Activated CD8-positive, alpha-beta memory T cell treated with anti-CD3 and anti-CD28 coated beads for 24 hours (primary cell): ENCODE data around the gene OTOS.

Experiments
- DNase-seq: peaks from one replicate; pipeline ENCODE4 v3.0.0-alpha.2; 2020

Gene OTOS

DNA sequence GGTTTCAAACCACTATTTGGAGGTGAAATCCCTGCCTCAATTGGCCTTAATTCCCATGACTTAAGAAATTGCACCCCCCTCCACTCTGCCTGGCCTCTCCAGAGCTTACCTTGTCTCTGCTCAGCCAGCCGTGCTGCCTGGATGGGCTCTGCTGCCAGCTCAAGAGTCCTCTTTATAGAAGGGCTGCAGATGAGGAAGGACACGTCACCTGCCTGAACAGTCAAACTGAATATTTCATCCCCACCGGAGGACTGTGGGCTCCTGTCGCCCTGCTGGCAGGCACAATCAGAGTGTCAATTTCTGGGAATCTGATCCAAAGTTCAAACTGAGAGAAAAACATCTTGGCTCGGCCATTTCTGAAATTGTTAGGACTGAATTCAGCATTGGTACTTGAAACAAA is at the start of gene OTOS:
Gene OTOS (minus strand): TSS at position 148 of the 400 bp plus-strand sequence. CDS start 332 bp downstream, outside the sequence.
- no peak for DNase-seq

DNA sequence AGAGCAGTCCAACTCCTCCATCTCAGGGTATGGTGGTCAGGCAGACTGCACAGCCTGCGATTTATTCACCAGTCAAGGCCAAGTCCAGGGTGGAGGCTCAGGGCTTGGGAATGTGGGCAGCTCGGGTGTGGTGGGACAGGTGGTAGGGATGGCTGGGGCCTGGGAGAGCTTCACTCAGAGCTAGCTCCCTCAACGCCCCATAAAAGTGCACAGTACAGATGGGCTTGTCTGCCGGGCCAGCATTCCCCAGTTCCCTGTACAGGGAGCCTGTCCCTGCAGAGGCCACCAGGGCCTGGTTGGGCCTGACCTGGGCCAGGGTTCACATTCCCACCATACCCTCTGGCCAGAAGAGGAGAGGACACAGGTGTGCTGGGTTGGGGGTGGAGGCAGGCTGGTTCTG is 49.2 kb upstream of the OTOS start:
- DNase-seq = no peak

DNA sequence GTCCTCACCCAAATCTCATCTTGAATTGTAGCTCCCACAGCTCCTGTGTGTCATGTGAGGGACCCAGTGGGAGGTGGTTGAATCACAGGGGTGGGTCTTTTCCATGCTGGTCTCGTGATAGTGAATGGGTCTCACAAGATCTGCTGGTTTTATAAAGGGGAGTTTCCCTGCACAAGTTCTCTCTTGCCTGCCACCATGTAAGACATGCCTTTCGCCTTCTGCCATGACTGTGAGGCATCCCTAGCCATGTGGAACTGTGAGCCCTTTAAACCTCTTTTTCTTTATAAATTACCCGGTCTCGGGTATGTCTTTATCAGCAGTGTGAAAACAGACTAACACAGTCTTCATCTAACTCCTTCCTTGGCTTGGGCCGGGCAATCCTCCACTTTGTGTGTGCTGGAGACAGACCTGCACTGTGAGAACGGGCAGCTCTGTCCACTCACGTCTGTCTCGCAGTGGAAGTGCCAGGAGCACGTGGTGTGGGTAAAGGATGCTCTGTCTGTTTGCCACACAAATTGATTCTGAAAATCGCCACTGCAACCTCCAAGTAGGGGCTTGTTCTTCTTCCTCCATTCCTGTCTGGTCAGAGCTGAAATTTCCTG is 47.6 kb upstream of the OTOS start:
- no peak for DNase-seq

DNA sequence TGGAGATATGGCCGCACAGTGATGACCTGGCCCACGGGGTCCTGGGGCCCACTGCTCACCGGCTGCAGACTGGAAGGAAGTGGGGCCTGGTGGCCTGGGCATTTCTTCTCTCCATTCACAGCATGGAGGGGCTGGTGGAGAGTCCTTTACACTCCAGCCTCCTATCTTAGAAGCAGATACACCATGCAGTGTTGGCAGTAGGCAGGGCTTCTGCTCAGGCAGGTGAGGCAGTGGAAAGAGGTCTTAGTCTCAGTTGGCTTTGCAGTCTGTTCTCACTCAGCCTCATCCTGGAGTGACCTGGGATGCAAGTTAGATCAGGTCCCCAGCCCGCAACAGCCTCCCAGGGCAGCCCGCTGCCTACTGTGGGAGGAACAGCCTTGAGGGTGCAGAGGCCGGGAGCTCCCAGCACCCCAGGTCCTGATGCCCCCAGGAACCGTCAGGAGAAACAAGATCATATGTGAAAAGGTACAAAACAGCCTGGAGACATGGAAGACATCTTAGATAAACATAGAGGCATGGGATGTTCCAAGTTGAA is 45.8 kb upstream of the OTOS start:
- DNase-seq = no peak

DNA sequence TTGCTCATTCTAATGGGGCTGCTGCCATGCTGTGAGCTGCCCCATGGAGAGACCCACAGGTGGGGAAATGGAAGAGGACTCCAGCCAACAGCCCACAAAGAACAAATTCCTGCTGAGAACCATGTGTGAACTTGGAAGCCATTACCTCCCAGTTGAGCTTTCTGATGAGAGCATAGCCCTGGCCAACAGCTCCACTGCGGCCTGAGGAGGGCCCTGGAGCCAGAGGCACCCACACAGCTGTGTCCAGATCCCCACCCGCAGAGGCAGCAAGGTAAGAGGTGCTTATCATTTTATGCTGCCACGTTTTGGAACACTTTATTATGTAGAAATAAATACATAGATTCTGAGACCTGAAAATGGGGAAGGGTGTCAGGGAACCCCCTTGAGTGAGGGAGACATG is 44.2 kb upstream of the OTOS start:
- no peak for DNase-seq

DNA sequence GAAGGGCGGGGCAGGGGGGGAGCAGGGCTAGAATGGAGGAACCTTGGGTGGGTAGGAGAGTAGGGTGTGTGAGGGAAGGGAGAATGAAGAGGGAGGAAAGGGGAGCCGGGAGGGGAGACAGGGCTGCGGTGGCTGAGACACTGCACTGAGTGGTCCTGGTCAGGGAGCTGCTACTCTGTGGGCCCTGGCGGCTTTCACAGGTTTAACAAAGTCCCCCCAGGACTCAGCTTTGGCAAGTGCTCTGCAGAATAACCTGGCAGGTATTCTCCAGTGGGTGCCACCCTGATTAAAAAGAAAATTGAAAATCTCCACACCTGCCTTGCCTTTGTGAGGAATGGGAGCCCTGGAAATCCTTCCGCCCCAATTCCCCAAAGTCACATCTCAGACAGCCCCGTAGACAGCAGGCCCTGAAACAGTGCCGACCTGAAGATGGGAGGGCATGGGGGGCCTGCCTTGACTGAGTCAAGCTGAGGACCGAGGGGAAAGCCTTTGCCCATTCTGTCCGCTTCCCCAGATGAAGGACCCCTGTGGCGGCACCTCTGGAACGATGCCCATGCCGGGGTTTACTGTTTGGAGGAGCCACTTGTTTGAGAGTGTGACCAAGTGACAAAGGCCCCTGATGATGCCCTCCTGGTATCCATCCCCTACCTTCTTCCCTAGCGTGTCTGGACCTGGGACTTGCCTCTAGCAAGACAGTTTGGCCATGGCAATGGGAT is 43.6 kb upstream of the OTOS start:
- DNase-seq = no peak

DNA sequence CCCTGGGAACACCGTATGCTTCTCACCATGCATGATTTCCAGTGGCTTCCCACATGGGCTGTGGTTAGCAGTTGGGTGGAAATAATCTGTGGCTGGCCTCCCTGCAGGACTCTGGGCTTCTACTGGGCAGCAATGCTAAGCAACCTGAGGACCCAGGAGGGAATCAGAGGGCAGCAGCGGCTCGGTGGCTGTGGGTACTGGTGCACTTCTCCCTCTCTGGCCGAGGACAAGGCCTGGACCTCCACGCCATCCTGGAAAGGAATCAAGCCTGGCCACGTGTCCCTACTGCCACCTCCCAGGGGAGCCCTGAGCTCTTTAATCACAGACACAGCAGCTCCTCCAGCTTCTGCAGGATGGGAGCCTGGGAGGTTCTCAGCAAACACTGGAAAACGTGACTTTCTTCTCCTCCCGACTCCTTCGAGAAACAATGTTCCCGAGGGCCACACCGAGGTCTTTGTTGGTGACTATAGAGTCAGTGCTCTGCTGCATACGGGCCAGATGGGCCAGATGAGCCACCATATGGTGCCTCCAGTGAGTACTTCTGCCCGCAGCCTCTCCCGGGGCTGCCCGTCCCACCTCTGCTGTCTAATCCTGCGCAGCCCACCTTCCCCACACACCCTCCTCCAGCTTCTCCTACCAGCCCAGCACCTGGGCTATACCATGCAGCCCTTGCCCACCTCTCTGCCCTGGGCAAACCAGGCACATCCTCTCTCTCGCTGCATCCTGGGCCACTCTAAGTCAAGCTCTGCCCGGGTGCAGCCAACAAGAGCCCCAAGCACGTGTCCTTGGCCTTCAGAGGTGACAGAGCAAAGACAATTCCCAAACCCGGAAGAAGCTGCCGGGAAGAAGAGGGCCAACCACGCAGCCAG is 42.8 kb upstream of the OTOS start:
- DNase-seq = no peak

DNA sequence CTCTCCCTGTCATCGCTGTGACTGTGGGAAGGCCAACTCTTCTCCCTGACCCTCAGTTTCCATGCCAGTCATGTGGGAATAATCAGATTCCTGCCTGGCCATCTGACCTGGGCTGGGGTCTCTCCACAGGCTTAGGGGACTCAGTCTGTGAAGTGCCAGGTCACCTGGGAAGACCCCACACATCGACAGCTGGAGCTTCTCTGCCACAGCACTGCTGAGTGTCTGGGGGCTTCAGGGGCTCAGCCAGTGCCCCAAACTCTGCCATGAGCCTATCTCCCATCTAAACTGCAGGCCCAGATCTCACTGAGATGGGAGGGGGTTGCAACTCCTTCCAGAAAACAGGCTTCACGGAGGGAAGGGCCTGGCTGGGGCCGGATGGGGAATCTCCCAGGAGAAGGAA is 42.0 kb upstream of the OTOS start:
- no peak for DNase-seq

DNA sequence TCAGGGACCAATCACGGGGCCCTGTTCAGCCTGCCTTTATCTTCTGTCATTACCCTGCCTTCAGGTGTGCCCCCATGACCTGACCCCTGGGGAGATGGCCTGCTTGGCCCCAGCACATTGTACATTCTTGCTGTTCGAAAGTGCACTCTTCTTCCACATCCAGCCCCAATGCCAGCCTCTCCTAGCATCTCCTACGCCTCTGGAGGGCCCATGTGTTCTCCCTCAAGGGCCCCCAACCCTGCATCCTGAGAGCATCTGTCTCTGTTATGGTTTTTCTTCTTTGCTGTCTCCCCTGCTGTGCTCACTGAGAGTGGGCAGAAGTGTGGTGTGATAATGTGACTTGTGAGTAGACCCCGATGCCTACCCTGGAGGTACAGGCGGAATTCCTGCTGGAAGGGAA is 41.5 kb upstream of the OTOS start:
- DNase-seq = no peak

DNA sequence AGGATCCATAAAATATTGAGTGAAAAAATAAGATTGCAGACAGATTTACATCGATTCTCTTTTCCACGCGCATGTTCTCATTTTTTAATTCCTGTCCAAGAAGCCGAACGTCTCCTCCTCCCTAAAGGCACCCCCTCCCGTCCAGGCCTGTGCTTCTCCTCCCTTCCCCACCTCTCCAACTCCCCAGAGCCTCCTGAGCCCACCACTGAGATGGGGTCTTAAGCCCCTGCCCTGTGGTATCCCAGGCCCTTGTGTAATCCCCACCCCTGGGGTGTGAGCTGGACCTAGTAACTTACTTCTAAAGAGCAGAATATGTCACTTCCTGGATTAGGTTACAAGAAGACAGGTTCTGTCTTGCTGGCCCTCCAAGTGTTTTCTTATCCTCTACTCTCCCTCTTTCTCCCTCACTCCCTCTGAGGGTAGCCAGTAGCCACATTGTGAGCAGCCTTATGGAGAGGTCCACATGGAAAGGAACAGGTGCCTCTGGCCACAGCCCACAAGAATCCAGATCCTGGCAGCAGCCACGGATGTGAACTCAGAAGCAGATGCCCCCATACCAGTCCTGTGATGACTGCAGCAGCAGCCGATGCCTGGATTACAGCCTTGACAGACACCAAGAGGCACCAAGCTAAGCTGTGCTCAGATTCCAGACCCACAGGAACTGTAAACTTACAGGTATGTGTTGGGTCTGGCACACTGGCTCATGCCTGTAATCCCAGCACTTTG is 39.6 kb upstream of the OTOS start:
- no peak for DNase-seq

DNA sequence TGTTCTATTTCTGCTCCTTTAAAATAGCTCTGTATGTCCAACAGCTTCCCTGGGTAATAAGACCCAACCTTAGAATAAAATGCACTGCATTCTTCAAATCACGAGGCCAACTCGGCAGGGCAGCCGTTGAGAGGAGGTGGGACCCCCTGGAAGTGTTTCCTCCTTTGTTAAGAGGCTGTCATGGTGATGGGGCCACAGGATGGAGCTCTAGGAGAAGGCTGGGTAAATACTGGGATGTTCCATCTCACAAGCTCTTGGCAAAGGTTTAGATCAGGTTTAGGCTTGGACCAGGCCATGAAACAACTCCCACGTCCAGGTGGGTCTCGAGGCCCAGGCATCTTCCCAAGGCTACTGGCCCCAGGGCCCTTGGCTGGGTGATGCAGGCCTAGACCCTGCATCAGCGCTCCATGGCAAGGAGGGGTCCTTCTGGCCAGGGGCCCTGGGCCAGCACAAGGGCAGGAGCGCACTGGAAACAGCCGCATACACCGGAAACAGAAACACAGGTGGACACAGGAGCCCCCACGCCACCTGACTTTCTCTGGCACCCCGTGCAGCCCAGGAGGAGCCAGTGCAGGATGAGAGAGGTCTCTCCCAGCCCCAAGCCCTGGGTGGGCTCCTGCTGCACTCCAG is 38.8 kb upstream of the OTOS start:
- DNase-seq = no peak

DNA sequence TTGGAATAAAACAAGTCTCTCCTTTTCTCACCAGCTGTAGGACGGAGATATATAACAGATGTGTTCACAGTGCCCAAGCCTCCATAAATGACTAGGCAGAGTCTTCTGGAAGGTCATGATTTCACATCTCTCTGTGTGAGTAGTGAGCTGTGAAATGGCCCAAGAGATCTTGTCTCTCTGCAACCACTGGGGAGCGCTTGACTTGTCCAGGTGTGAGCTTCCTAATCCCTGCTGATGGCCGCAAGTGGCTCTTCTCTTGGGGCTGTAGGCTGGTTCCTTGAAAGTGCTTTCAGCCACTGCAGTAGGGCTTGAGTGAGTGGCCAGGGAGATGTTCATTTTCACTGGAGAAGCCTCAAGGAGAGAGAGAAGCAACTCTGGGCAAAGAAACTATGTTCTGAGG is 38.1 kb upstream of the OTOS start:
- DNase-seq = no peak

DNA sequence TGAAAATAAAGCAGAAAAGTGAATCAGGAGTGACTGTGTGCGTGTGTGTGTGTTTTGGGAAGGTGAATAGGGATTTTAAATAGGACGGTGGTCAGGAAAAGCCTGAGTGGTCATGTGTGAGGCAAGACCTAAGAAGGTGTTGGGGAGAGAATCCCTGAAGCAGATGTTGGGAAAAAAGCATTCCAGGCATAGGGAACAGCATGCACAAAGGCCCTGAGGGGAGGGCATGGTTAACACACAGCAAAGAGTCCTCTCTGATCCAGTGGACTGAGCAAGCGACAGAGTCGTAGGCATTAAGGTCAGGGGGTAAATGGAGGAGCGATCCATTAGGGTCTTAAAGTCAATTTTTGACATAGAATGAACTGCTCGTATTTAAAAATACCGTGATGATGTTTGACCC is 34.0 kb upstream of the OTOS start:
- no peak for DNase-seq

DNA sequence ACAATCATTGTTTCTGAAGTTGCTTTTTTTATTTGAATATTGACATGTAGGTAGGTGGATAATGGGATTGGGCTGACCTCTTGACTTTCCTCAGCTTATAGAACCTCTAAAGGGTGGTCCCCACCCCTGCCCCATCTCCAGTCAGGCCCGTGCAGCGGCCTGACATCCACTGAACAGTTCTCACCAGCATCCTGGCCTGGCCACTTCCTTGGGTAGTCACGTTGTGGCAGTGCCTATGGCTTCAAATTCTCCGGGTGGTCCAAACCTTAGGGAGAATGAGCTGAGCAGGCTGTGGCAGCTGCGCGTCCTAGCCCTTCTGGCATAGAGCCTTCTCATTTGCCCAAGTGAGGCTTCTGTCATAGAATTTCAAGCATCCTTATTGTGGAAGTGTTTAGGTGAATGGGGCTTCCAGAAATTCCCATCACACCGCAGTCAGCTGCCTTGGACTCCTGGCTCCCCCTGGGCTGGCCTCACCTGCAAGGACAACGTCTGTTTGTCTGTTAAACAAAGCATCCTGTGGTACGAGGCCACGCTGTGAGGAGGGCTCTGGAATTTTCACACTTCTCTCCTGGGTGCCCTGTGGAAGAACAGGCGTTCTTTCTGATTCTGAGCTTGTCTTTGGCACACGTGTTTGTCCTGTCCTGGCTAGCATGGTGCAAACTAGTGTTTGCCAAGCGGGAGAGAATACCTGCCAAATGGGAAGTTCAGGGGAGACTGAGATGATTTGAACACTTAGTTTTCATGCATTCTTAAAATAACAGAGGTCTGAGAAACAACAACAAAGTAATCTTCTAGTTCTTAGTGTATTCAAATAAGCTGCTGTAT is 31.8 kb upstream of the OTOS start:
- DNase-seq = no peak

DNA sequence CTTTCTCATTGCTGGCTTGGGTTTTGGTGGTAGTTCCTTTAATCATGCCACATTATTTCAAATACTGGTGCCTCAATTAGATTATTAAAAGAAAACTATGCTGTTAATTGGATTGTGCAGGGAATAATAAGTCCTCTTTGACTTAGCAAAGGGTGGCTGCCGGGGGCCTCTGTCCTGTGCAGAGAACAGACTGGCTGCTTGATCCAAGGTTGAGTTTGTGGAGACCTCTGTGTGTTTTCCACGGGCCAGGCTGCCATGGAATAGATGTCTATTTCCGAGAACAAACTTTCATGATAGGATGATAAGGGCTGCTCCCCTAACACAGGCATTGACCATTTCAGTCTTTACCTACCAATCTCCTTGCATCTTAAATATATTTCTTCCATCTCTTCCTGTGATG is 30.4 kb upstream of the OTOS start:
- no peak for DNase-seq

DNA sequence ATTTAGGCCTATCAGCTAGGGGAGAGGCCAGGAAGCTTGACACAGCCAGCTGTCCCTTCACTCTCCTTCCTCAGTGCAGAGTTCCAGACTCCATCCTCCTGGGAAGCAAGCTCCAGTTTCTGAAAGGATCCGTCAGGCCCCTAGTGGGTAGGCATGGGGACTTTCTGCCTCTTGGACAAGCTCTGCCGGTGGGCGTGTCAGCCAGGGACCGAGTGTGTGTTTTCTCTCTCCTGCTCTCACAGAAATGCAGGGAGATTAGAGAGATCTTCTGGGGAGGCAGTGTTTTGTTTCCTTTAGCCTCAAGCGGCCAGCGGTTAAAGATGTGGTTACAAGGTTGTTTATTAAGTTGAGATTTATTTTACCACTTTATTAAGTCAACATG is 29.9 kb upstream of the OTOS start:
- no peak for DNase-seq

DNA sequence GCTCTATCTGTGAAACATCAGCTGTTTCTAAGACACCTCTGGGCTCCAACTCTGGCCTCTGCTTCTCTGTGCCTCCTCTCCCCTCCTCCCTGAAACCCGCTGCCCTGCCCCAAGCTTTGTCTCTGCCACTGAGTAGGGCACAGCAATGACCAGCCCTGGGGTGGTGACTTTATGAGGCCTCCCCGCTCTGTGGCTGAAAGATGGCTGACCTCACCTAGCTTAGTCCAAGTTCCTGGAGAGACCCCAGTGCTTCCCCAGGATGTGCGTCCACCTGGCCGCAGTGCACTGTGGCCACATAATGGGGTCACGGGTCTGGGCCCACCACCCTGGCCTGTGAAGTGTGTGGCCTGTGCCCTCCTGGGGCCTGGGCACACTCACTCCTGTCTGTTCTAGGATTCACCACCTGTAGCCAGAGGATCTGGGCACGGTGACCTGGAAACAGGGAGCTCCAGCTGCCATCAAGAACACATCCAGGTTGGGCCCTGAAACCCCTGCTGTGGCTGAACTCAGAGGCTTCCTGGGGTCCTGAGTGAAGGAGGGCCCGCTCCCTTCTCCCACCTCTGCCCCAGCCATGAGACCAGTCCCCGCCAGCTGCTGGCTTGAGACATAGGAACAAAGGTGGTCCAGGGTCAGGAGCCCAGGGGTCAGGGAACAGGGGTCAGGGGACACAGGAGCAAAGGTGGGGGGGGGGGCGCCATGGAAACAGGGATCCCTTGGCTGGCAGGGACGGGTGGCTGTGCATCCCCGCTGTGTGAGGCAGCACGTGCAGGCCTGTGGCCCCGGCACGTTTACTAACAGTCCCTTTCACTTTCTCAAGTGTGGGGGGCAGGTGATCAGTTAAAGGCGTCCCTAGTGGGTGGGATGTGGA is 29.3 kb upstream of the OTOS start:
- no peak for DNase-seq

DNA sequence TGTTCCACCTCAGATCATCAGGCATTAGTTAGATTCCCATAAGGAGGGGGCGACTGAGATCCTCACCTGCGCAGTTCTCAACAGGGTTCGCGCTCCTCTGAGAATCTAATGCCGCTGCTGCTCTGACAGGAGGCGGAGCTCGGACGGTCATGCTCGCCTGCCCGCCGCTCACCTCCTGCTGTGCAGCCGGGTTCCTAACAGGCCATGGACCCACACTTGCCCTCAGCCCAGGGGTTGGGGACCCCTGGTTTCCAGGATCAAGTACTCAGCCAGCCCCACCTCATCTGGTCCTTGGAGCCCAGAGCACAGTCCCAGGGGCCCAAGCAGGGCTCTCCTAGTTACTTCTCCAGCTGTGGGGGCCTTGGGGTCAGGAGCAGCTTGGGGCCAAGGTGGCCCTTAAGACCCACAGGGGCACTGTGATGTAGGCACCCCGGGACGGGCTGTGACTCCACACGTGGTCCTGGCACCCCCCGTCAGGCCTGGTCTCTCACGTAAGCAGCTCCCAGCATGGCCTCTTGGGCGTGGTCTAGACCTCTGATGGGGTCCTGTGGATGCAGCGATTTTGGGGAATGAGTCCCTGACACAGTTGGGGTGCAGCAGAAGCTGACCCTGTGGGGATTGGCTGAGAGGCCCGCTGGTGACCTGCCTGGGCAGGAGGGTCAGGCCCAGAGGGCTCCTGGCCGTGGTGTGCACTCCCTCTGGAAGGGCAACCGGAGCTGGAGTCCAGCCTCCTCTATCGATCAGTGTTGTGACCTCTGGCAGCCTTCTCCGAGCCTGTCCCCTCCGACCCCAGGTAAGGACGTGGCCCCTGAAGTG is 28.3 kb upstream of the OTOS start:
- no peak for DNase-seq

DNA sequence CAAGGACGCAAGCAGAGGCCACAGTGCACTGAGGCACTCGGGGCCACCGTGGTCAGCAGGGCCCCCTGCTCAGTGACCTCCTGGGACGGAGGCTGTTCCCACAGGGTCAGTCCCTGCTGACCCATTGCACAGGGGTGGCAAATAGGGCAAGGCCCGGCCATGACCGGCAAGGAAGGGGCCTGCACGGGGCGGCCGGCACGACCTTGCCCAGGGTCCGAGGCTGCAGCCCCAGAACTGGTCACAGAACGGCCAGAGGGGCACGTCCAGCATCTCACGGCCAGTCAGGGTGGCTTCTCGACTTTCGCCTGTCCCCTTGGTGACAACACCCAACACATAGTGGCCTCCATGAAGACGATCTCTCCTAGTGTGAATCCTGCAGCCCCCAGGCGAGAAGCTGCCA is 27.6 kb upstream of the OTOS start:
- DNase-seq = no peak

DNA sequence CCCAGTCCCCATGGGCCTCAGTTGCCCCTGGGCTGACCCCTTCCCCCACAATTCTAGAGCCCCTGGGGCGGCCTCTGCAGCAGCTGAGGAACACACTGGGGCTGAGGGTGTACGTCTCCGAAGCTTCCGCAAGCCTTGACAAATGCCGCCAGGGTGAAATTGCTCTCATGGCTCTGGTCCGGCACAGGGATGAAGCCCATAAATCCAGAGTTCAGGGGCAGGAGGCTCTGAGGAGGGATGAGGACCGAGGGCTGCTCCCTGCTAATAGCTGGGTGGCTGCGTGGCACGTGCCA is 27.1 kb upstream of the OTOS start:
- no peak for DNase-seq
